Gastrocnemius medialis (tissue), 4 donors: ENCODE measurements around the gene ZNF687. TPM values are rescaled to one million over a fixed set of nuclear protein-coding genes. Genes with fewer than 3 reads are reported as not detected.
A peak's percentile ranks its signal among the peaks of the same experiment; 100 is the strongest.

ENCODE experiments used
- ATAC-seq, 2 donors: fragments of 150-250 bp; one replicate each; pipeline ENCODE4 v1.9.1; 2016
- DNase-seq, 2 donors: peaks; one replicate each; pipeline ENCODE4 v3.0.0-alpha.2; 2019
- H3K27ac ChIP-seq, 4 donors: fragments of 200-600 bp; sonication (generic); 1 replicate in 1 of 4; 2 replicates in 3 of 4; pipeline ENCODE4 v1.5.1; 2016 to 2018; ENCODE audit warnings: mild to moderate bottlenecking in 2 of 4, moderate library complexity in 1 of 4
- H3K27me3 ChIP-seq, 3 donors: fragments of 200-600 bp; sonication (generic) in 2 of 3; 1 replicate in 1 of 3; 2 replicates in 2 of 3; pipeline versions ENCODE4 v1.5.1 to v1.6.0; 2016 to 2019; ENCODE audit warnings: mild to moderate bottlenecking in 1 of 3, moderate library complexity in 1 of 3
- H3K36me3 ChIP-seq, 2 donors: fragments of 200-600 bp; sonication (generic) in 1 of 2; one replicate each; pipeline ENCODE4 v1.5.1; 2017 to 2018
- H3K4me1 ChIP-seq, 2 donors: fragments of 200-600 bp; sonication (generic) in 1 of 2; one replicate each; pipeline ENCODE4 v1.5.1; 2016 to 2017; ENCODE audit warnings: mild to moderate bottlenecking in 2 of 2
- H3K4me3 ChIP-seq, 4 donors: fragments of 200-600 bp; sonication (generic) in 3 of 4; 1 replicate in 1 of 4; 2 replicates in 3 of 4; pipeline ENCODE4 v1.5.1; 2016 to 2019; ENCODE audit warnings: mild to moderate bottlenecking in 2 of 4
- H3K9me3 ChIP-seq, 3 donors: fragments of 200-600 bp; sonication (generic) in 2 of 3; 1 replicate in 1 of 3; 2 replicates in 2 of 3; pipeline ENCODE4 v1.5.1; 2016 to 2019
- CTCF ChIP-seq, 5 experiments: fragments of 450-650 bp in 3 of 5; fragments of 200-600 bp in 2 of 5; sonication (generic) in 2 of 5; IDR thresholded peaks in 4 of 5; conservative IDR thresholded peaks in 1 of 5; 1 replicate in 4 of 5; 2 replicates in 1 of 5; pipeline ENCODE4 v1.5.1; 2016 to 2019; ENCODE audit warnings: antibody characterized with exemption in 5 of 5, mild to moderate bottlenecking in 3 of 5, moderate library complexity in 3 of 5
- POLR2A ChIP-seq, 2 donors: fragments of 450-650 bp; IDR thresholded peaks; one replicate each; pipeline ENCODE4 v1.6.1; 2017; ENCODE audit warnings: antibody characterized with exemption in 2 of 2, mild to moderate bottlenecking in 2 of 2, moderate library complexity in 2 of 2
- in situ Hi-C, 4 donors: fragments of 200-750 bp; cut with MboI; loops; one replicate each; pipeline versions ENCODE4 v1.15.0 to v1.8.0; 2017; ENCODE audit warnings: low sequenced_read_pairs in 4 of 4
- intact Hi-C: fragments of 100-400 bp; cut with DNase I; formaldehyde crosslinking; loops from one replicate; pipeline ENCODE4 v1.15.1; 2023; ENCODE audit warnings: low total_unique reads
- total RNA-seq, 4 donors: library from RNA; depleted of rRNA; stranded (reverse); fragments of >200 nt; gene quantifications; one replicate each; pipeline versions ENCODE4 v1.1.0 to v1.2.3, GENCODE V29; 2016

Gene ZNF687
- total RNA-seq, 4 donors from 2014 or later, result 11.9 to 19.6 (median 16.6) TPM

GRCh38 chr1:151324390-151324930 is 42.4 kb downstream of the ZNF687 start:
- Histone ChIP-seq H3K9me3 (no peaks in the 10 kb centered on the region), H3K4me3 (no peak overlapping the region), H3K27ac (peak overlapping the region; percentile 9 to 96 (median 94)), H3K36me3 (peaks cover 0 to 57% of the 10 kb centered on the region in 2 donors), H3K27me3 (no peaks in the 10 kb centered on the region), H3K4me1 (peaks cover 36 to 53% of the 10 kb centered on the region in 2 donors)
- ATAC-seq (no peak), DNase-seq (no peak)
- TF ChIP-seq CTCF (IDR thresholded peaks at IDR 0.05 in 4 of 5, conservative IDR thresholded peaks at IDR 0.05 in 1 of 5), result no peak
- no peak for TF ChIP-seq POLR2A (IDR thresholded peaks at IDR 0.05)
- intact Hi-C loops (no loop called here), in situ Hi-C loops (no loop called here)

- in situ Hi-C loops (no loop called here), intact Hi-C loops (loop anchor here (5.0 kb wide), 1 partner anchor 128 kb away; the partner anchor contains the start of gene PIP5K1A)
- H3K27ac ChIP-seq, result peak overlapping the region; percentile 92 to 96 (median 94)
- H3K36me3 ChIP-seq, result peaks cover 0 to 52% of the 10 kb centered on the region in 2 donors
- no peak overlapping the region for H3K4me3 ChIP-seq
- no peaks in the 10 kb centered on the region for H3K27me3 ChIP-seq
- ATAC-seq (no peak), DNase-seq (no peak)
- TF ChIP-seq CTCF (IDR thresholded peaks at IDR 0.05 in 4 of 5, conservative IDR thresholded peaks at IDR 0.05 in 1 of 5), result no peak
- no peak for TF ChIP-seq POLR2A (IDR thresholded peaks at IDR 0.05)
- peaks cover 32 to 49% of the 10 kb centered on the region in 2 donors for H3K4me1 ChIP-seq
- no peaks in the 10 kb centered on the region for H3K9me3 ChIP-seq
Measured at GRCh38 chr1:151325231-151325630, 43.1 kb downstream of the ZNF687 start.

- no peak for TF ChIP-seq POLR2A (IDR thresholded peaks at IDR 0.05)
- no peak for TF ChIP-seq CTCF (IDR thresholded peaks at IDR 0.05 in 4 of 5, conservative IDR thresholded peaks at IDR 0.05 in 1 of 5)
- peaks cover 32 to 46% of the 10 kb centered on the region in 2 donors for H3K4me1 ChIP-seq
- intact Hi-C loops, result loop anchor here (5.0 kb wide), 1 partner anchor 129 kb away; the partner anchor contains the start of gene PIP5K1A
- peaks cover 0 to 46% of the 10 kb centered on the region in 2 donors for H3K36me3 ChIP-seq
- ATAC-seq, result no peak
- DNase-seq, result no peak
- peak overlapping the region; percentile 92 to 96 (median 94) for H3K27ac ChIP-seq
- no peaks in the 10 kb centered on the region for H3K27me3 ChIP-seq
- H3K9me3 ChIP-seq, result no peaks in the 10 kb centered on the region
- in situ Hi-C loops, result no loop called here
- peak overlapping the region; percentile 71 to 97 (median 78) for H3K4me3 ChIP-seq
Measured at GRCh38 chr1:151325646-151326429, 43.7 kb downstream of the ZNF687 start.

- Histone ChIP-seq H3K36me3 (peaks cover 0 to 40% of the 10 kb centered on the region in 2 donors), H3K27ac (peak overlapping the region; percentile 92 to 96 (median 94)), H3K9me3 (no peaks in the 10 kb centered on the region), H3K4me1 (peaks cover 32 to 46% of the 10 kb centered on the region in 2 donors), H3K27me3 (no peaks in the 10 kb centered on the region), H3K4me3 (peak overlapping the region; percentile 71 to 97 (median 78))
- peak; percentile 23 to 49 for ATAC-seq
- no peak for TF ChIP-seq POLR2A (IDR thresholded peaks at IDR 0.05)
- no peak for TF ChIP-seq CTCF (IDR thresholded peaks at IDR 0.05 in 4 of 5, conservative IDR thresholded peaks at IDR 0.05 in 1 of 5)
- peak in 1 of 2 donors; percentile 49 for DNase-seq
- intact Hi-C loops, result loop anchor here (1.0 to 5.0 kb wide), 5 partner anchors 15 to 129 kb away; partner anchors contain the start of genes PIP5K1A, PSMB4 and PSMD4
- in situ Hi-C loops, result no loop called here
Measured at GRCh38 chr1:151326619-151327222, 44.6 kb downstream of the ZNF687 start.
